ENCODE measurements around the gene C17orf100.
"Not testable (repeated sequence)": the region's sequence is repeated elsewhere in the genome, so short reads cannot be mapped to it uniquely, and the experiment has no call there.

Gene C17orf100

GRCh38 chr17:6684881-6685767 lies 33.6 kb downstream of the C17orf100 start:
- in situ Hi-C loops (cut with HindIII; ENCODE audit: low sequenced_read_pairs): no loop called here

DNA sequence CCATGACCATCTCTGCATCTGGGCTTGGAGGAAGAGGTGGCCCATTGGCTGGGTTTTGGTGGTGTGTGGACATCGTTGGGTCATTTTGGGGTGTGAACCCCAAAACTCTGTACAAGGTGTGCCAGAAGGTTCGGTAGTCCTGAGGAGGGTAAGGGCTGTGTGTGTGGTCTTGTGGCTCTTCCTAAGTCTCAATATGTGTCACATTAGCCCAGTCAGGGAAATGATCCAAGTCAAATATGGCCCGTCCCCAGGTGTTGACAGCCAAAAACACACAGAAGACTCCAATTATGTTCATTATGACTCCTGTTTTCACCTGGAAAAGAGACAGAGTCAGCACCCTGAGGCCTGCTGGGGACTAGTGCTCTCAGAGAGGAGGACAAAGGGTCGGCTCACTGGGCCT lies 34.5 kb downstream of the C17orf100 start:
- in situ Hi-C loops (cut with HindIII; ENCODE audit: low sequenced_read_pairs): no loop called here

DNA sequence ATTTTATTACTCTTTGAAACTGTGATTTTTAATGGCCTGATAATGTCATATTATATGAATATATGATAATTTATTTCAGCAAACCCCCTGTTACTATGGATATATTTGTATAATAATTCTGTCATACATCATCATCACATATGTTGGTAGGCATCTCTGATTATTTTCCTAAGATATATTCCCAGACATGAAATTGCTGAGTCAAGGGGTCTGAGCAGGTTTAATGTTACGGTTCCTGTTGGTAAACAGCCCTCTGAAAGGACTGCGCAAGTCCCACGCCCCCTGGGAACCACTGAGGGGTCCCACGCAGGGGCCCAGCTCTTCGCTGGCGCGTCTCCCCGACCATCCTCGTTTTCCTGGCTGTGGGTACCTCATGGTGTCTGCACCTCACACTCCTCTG lies 37.4 kb downstream of the C17orf100 start:
- in situ Hi-C loops (cut with HindIII; ENCODE audit: low sequenced_read_pairs): no loop called here

DNA sequence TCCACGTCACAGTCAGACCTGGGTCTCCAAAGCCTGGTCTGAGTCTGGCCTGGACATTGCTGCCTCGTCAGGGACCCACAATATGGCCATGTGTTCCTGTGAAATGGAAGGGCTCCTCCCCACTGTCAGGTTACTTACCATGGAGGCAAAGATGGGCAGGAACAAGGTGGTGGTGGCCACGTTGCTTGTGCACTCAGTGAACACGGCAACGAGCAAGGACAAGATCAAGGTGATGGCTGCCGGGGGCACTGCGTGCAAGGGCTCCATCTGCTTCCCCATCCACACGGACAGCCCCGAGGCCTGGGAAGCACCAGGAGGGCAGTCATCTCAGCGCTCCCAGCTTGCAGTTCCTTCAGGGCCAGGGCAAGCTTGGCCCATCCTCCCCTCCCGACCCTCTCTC lies 39.1 kb downstream of the C17orf100 start:
- in situ Hi-C loops (cut with HindIII; ENCODE audit: low sequenced_read_pairs): no loop called here

GRCh38 chr17:6691546-6691945 lies 40.0 kb downstream of the C17orf100 start:
- in situ Hi-C loops (cut with HindIII; ENCODE audit: low sequenced_read_pairs): no loop called here

GRCh38 chr17:6691958-6692357 lies 40.4 kb downstream of the C17orf100 start:
- in situ Hi-C loops (cut with HindIII; ENCODE audit: low sequenced_read_pairs): not testable (repeated sequence)

DNA sequence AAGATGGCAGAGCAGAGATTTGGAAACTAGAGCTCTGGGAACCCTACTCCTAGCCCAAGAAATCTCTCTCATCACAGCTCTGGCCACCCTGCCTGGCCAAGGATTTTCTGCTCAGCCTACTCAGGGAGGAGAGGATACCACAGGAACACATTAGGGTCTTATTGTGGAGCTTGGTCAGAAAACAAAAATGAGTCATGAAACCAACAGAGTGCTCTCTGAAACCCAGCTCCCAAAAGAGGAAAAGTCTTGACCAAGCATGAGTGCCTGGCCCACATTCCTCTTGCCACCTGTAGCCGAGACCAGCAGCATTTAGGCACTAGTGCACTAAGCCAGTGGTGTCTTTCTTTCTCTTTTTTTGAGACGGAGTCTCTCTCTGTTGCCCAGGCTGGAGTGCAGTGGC lies 43.5 kb downstream of the C17orf100 start:
- in situ Hi-C loops (cut with HindIII; ENCODE audit: low sequenced_read_pairs): no loop called here

GRCh38 chr17:6695565-6695964 lies 44.0 kb downstream of the C17orf100 start:
- in situ Hi-C loops (cut with HindIII; ENCODE audit: low sequenced_read_pairs): no loop called here

DNA sequence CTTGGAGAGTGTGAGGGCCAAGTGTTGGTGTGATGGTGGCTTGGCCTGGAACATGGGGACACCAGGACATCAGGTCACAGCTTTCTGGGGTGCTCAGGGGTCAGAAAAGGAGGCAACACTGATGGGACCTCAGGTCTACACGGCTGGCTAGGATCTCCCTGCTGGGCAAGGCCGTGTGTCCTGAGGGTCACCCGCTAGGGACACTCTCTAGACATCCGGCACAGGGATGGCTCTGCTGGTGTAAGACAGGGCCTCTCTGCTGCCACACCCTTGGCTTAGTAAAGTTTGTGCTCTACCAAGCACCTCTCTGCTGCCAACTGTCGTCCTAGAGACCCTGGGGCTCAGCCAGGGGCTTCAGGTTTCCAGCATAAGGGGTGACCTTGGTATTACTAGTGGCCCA lies 45.3 kb downstream of the C17orf100 start:
- in situ Hi-C loops (cut with HindIII; ENCODE audit: low sequenced_read_pairs): no loop called here

DNA sequence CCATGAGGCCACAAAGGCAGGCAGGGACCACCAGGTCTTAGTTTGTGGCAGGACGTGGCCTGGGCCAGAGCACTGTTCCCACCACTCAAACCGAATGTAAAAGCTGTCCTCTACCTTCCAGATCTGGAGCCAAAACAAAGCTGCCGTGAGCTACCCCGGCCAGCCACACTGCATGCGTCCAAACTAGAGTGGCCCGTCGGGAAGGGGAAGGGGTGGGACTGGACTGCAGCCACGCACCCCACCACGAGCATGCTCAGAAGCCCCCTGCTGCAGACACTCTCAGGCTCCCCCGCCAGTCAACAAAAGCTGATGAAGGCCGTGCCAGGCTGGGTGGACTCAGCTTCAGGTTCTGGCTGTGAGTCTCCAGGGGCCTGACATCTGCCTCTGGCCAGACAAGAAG lies 46.4 kb downstream of the C17orf100 start:
- in situ Hi-C loops (cut with HindIII; ENCODE audit: low sequenced_read_pairs): no loop called here

DNA sequence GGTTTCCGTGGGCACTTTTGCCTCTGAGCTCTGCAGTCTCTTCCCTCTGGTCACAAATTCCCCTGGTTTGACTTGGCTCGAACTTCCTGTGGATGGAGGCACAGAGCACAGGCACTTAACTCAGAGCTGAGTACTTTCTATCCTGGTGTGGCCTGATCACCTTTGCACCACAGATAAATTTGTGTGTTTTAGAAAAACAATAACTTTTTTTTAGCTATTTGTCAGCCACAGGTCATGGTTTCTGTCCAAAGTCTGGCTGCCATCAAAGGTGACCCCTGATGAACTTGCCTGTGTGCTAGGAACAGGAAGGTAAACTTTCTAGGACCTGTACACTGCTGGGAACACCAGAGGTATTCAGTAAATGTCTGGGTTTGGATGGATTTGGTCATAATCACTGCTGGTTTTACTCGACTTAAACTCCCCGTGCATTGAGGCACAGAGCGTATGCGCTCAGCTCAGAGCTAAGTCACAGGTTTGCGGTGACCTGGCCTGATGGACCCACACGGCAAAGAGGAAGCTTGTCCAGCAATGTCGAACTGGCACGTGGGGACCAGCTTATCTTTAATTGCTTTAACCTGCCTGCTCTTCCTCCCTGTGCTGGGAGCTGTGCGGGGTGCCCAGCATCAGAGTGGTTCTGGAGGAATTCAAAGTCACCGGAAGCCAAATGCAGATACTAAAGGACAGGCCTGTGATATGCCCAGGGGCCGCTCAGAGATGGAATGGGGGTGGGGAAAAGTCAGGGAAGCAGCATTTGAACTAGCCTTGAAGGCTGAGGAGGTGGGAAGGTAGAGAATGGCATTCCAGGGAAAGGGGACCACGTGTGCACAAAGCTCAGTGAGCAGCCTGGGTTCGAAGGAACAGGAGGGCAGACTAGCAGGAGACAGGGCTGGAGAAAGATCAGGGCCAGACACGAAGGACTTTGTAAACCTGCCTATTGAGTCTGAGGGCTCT lies 48.7 kb downstream of the C17orf100 start:
- in situ Hi-C loops (cut with HindIII; ENCODE audit: low sequenced_read_pairs): no loop called here

GRCh38 chr17:6700948-6701307 lies 49.4 kb downstream of the C17orf100 start:
- in situ Hi-C loops (cut with HindIII; ENCODE audit: low sequenced_read_pairs): no loop called here

- in situ Hi-C loops (cut with HindIII; ENCODE audit: low sequenced_read_pairs): no loop called here
Measured at GRCh38 chr17:6701719-6702118, 50.2 kb downstream of the C17orf100 start.

- in situ Hi-C loops (cut with HindIII; ENCODE audit: low sequenced_read_pairs): no loop called here
Measured at GRCh38 chr17:6702567-6703215, 51.1 kb downstream of the C17orf100 start.
